Fibroblast of villous mesenchyme (primary cell): ENCODE results near the gene PLXND1. TPM values are rescaled to one million over a fixed set of nuclear protein-coding genes. Genes with fewer than 3 reads are reported as not detected.

Source experiments
- DNase-seq: peaks from one replicate; pipeline ENCODE4 v3.0.0-alpha.2; 2010; ENCODE audit warnings: low read depth
- H3K4me3 ChIP-seq: 2 replicates; pipeline ENCODE4 v1.5.1; 2011; ENCODE audit warnings: low read depth, mild to moderate bottlenecking, low read length
- CTCF ChIP-seq: IDR thresholded peaks from 2 replicates; pipeline ENCODE4 v1.5.1; 2012; ENCODE audit warnings: low read depth, mild to moderate bottlenecking, low read length; ENCODE audit not compliant: insufficient read depth
- total RNA-seq: library from RNA; depleted of rRNA; stranded (reverse); fragments of >200 nt; gene quantifications from 2 replicates; pipeline ENCODE4 v1.2.3, GENCODE V29; 2012

Gene PLXND1
- total RNA-seq, 1 donor: 97.2 TPM

DNA sequence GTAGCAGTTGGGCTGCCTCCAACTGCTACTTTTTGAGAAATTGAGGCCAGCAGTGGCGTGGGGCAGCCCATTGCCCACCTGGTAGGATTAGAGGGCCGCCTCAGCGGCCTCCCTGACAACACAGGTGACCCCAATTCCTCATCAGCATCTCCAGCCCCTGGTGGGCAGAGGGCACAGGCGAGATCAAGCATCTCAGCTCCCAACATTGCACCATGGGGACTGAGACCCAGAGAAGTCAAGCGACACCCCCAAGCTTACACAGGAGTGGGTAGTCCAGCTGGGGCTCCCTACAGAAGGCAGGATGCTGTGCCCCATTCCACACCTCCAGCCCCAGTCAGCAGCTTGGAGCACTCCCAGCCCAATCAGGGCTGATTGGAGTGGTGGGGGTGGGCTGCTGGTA lies 63.7 kb downstream of the PLXND1 start:
- no peak for DNase-seq

DNA sequence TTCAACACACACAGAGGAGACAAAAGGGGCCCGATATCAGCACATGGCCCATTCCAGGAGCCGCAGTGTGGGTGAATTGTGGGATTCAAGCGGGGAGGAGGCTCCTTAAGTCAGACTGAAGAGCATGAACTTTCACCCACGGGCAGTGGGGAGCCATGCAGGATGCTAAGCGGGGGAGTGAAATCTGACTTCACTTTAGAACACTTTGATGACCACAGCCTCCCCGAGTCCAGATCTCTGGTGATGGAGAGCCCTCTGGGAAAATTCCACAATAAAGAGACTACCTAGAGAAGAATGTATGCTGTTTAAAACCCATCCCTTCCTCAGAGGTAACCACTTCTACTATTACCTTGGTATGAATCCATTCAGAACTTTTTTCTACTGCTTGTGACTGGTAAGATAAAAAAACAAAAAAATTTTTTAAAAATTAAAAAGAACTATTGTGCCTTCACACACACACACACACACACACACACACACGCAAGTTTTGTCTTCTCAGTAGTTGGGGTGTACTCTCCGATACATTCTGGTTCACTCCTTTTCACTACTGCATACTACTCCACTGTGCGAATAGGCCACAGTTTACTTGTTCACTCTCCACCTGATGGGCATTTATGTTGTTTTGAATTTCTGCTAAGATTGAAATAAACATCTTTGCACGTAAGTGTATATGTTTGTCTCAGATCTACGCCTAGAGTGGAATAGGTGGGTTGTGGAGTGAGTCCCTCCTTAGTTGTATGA lies 65.5 kb downstream of the PLXND1 start:
- no peak overlapping the region for H3K4me3 ChIP-seq
- no peak for DNase-seq
- no peak for TF ChIP-seq CTCF

More for the DNA sequence above, 63.7 kb downstream of the PLXND1 start:
- no peak overlapping the region for H3K4me3 ChIP-seq
- TF ChIP-seq CTCF: no peak

GRCh38 chr3:129539206-129539605 lies 67.3 kb downstream of the PLXND1 start:
- DNase-seq: no peak
- H3K4me3 ChIP-seq: no peak overlapping the region
- no peak for TF ChIP-seq CTCF

DNA sequence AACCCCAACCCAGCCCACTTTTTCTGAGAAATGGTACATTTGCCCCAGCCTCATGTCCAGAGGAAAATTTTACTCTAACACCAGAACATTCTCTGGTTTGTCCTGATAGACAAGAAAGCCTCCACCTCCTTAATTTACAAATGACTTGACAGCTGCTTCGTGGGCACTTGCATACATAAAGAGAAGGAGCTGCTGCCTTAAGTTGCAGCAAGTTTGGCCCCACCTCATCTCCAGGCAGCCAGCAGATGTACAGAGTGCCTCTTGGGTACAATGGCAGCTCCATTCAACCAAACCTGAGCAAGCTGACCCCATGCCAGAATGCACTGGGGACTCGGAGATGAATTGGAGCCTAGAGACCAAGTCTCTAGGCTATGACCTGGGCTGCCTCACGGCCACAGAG lies 69.7 kb downstream of the PLXND1 start:
- TF ChIP-seq CTCF: no peak
- no peak overlapping the region for H3K4me3 ChIP-seq
- DNase-seq: no peak

GRCh38 chr3:129536374-129536667 lies 70.2 kb downstream of the PLXND1 start:
- no peak for TF ChIP-seq CTCF
- no peak overlapping the region for H3K4me3 ChIP-seq
- no peak for DNase-seq

- no peak for TF ChIP-seq CTCF
- no peak for DNase-seq
- H3K4me3 ChIP-seq: no peak overlapping the region
Observed at GRCh38 chr3:129535075-129535474, 71.4 kb downstream of the PLXND1 start.

GRCh38 chr3:129534428-129535027 lies 71.9 kb downstream of the PLXND1 start:
- H3K4me3 ChIP-seq: no peak overlapping the region
- TF ChIP-seq CTCF: no peak
- no peak for DNase-seq
